GM18951 (cell line): ENCODE results near the gene SYTL2.
"Not testable (repeated sequence)": the region's sequence is repeated elsewhere in the genome, so short reads cannot be mapped to it uniquely, and the experiment has no call there.

ENCODE experiments used
- POLR2A ChIP-seq: IDR thresholded peaks from 4 replicates; pipeline ENCODE4 v1.6.1; 2011; ENCODE audit warnings: mild to moderate bottlenecking; ENCODE audit not compliant: insufficient read length, insufficient read depth; ENCODE audit errors: extremely low read depth
- in situ Hi-C: fragments of 300-500 bp; cut with MboI; formaldehyde crosslinking; loops from one replicate; pipeline ENCODE4 v1.12.0; 2022; ENCODE audit warnings: low sequenced_read_pairs, mixed read lengths, inconsistent platforms; ENCODE audit not compliant: unreplicated experiment

The SYTL2 gene

GRCh38 chr11:85656777-85657176 is 154.2 kb downstream of the SYTL2 start:
- TF ChIP-seq POLR2A: no peak
- in situ Hi-C loops: no loop called here

GRCh38 chr11:85654343-85654742 is 156.6 kb downstream of the SYTL2 start:
- in situ Hi-C loops: not testable (repeated sequence)

GRCh38 chr11:85652786-85653447 is 158.0 kb downstream of the SYTL2 start:
- TF ChIP-seq POLR2A: no peak
- in situ Hi-C loops: no loop called here

- in situ Hi-C loops: no loop called here
- TF ChIP-seq POLR2A: no peak
Observed at GRCh38 chr11:85651118-85651517, 159.8 kb downstream of the SYTL2 start.

GRCh38 chr11:85647604-85648299 is 163.2 kb downstream of the SYTL2 start, which contains the start of gene TMEM126A:
TMEM126A (plus strand) TSS chr11:85647967; CDS start chr11:85650256, 2,289 bp downstream.
- in situ Hi-C loops: no loop called here
- peak; percentile 94 for TF ChIP-seq POLR2A

- in situ Hi-C loops: no loop called here
- no peak for TF ChIP-seq POLR2A
Observed at GRCh38 chr11:85647078-85647477, 163.9 kb downstream of the SYTL2 start.
